Activated CD8-positive, alpha-beta T cell treated with anti-CD3 and anti-CD28 coated beads, Interleukin-2, amount 10 ng/mL, durations not matched to agents 7 days and 5 days (primary cell): ENCODE data around the gene IL10RA. TPM values are rescaled to one million over a fixed set of nuclear protein-coding genes. Genes with fewer than 3 reads are reported as not detected.

Source experiments
- ATAC-seq: fragments of 150-1000 bp; cut with Tn5 transposase; one replicate; pipeline ENCODE4 v1.10.0; 2021; ENCODE audit warnings: moderate library complexity
- CTCF ChIA-PET: fragments of 350-600 bp; sonication (Branson Sonifier 250); formaldehyde crosslinking; loops from one replicate; lab custom pipeline; 2021; ENCODE audit warnings: antibody characterized with exemption; lab: Charles Lee
- POLR2A ChIA-PET: fragments of 350-600 bp; sonication (Branson Sonifier 250); formaldehyde crosslinking; loops from one replicate; lab custom pipeline; 2021; ENCODE audit warnings: antibody characterized with exemption; lab: Charles Lee
- DNase-seq: peaks from one replicate; pipeline ENCODE4 v3.0.0-alpha.2; 2020
- H3K27ac Mint-ChIP-seq: one replicate; pipeline ENCODE4 v1.8.0; 2021; ENCODE audit warnings: mild to moderate bottlenecking, mixed read lengths
- H3K27me3 Mint-ChIP-seq: one replicate; pipeline ENCODE4 v1.8.0; 2021; ENCODE audit warnings: low read depth, mixed read lengths
- H3K36me3 Mint-ChIP-seq: one replicate; pipeline ENCODE4 v1.8.0; 2021; ENCODE audit warnings: low read depth, mixed read lengths
- H3K4me1 Mint-ChIP-seq: one replicate; pipeline ENCODE4 v1.8.0; 2021; ENCODE audit warnings: low read depth, mixed read lengths
- H3K4me3 Mint-ChIP-seq: one replicate; pipeline ENCODE4 v1.8.0; 2021; ENCODE audit warnings: mild to moderate bottlenecking, mixed read lengths
- H3K9me3 Mint-ChIP-seq: one replicate; pipeline ENCODE4 v1.8.0; 2022; ENCODE audit warnings: mixed read lengths; ENCODE audit not compliant: insufficient read depth
- total RNA-seq, 2 experiments: library from RNA; stranded (reverse); gene quantifications; one replicate each; pipeline ENCODE4 v1.2.3, GENCODE V29; 2021

IL10RA gene
- total RNA-seq, result 100 to 1,000 TPM; 202 to 210 TPM

DNA sequence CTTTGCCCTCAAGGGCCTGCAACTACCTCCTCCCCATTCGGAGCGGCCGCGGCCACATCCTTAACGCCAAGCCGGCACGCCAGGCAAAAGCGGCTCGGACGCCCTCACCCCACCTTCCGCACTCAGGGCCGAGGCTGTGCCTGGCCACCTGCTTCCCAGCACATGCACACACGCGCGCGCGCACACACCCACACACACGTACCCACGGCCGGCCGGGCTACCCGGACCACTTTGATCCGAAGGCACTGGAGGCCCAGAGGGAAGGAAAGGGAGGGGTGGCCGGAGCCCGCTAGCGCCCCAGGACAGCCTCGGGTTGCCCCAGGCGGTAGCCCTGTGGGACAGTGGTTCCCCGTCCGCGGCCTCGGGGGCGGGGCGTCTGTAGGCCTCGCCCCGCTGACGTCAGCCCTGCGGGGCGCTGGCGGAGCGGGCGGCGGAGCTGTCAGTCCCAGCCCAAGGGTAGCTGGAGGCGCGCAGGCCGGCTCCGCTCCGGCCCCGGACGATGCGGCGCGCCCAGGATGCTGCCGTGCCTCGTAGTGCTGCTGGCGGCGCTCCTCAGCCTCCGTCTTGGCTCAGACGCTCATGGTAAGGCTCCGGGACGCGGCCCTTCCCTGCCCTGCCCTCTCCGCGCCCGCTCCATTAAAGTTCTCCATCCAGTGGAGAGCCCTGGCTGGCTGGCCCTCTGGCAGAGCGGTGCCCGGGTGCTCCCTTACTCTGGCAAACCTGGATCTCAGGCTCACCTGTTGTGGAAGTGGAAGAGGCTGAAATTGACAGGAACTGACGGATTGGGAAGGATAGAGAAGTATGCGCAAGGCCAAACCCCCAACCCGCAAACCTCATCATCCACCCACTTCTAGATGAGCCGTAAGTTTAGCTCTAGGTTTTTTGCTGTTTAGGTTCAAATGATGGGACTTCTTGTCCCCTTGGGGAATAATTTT lies at the start of gene IL10RA:
Gene IL10RA (plus strand): TSS at position 442 of the 935 bp plus-strand sequence. CDS start 74 bp downstream, at position 516.
- Mint-ChIP-seq H3K27me3 (no peaks in the 10 kb centered on the region), H3K4me1 (peaks cover 70% of the 10 kb centered on the region), H3K9me3 (no peaks in the 10 kb centered on the region), H3K36me3 (peaks cover 72% of the 10 kb centered on the region), H3K27ac (peak within 1 kb of the TSS; percentile 97), H3K4me3 (peak within 1 kb of the TSS; percentile 96)
- peak; percentile 88 for DNase-seq
- POLR2A ChIA-PET, result interaction anchor here (0.5 to 7.5 kb wide), 21 partner anchors 9 to 860 kb away, joined by 3 to 225 read pairs (median 8); no protein-coding TSS in a partner anchor
- CTCF ChIA-PET, result interaction anchor here (1.0 to 6.4 kb wide), 17 partner anchors 9 to 178 kb away, joined by 3 to 98 read pairs (median 10); no protein-coding TSS in a partner anchor
- peak; percentile 89 for ATAC-seq

DNA sequence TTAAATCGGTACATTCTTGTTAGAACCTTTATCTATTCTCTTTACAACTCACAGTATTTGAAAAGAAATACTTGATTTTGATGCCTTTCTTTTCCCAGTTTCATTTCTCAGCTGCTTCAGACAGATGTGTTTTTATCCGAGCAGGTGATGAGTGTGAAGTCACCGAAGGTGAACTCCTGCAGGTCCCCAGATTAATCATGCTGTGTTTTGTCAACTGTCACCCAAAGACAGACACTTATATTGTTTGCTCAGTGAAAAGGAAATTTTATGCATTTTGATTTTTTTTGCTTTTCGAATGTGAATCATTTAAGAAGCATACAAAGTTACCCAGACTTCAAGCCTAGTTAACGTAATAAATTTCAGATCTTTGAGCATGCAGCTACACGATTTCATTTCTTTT lies 49.2 kb upstream of the IL10RA start:
- Mint-ChIP-seq H3K27me3 (no peaks in the 10 kb centered on the region), H3K27ac (no peak overlapping the region), H3K36me3 (peaks cover under 1% of the 10 kb centered on the region), H3K4me3 (no peak overlapping the region), H3K9me3 (no peaks in the 10 kb centered on the region), H3K4me1 (peaks cover 62% of the 10 kb centered on the region)
- POLR2A ChIA-PET, result interaction anchor here (0.6 kb wide), 1 partner anchor 14 kb away, joined by 3 read pairs; no protein-coding TSS in a partner anchor
- CTCF ChIA-PET, result interaction anchor here (0.6 to 11.6 kb wide), 8 partner anchors 10 to 130 kb away, joined by 3 to 172 read pairs (median 4); no protein-coding TSS in a partner anchor
- ATAC-seq, result no peak
- no peak for DNase-seq

DNA sequence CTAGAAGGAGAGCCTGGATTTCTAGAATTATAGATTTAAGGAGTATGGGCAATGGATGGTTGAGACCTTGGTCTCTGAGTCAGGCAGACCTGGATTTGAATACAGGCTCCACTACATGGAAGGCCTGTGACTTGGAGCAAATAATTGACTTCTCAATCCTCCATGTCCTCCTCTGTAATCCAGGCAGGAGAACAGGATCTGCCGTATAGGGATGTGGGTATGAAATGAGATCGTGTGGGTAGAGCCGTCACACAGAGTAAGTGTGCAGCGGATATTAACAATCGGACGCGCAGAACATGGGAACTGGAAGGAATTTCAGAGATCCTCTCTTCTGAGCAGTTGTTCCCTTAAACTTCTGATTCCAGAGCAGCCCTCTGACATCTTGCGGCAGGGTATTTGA lies 45.5 kb upstream of the IL10RA start:
- no peaks in the 10 kb centered on the region for H3K27me3 Mint-ChIP-seq
- POLR2A ChIA-PET, result no interaction called here

DNA sequence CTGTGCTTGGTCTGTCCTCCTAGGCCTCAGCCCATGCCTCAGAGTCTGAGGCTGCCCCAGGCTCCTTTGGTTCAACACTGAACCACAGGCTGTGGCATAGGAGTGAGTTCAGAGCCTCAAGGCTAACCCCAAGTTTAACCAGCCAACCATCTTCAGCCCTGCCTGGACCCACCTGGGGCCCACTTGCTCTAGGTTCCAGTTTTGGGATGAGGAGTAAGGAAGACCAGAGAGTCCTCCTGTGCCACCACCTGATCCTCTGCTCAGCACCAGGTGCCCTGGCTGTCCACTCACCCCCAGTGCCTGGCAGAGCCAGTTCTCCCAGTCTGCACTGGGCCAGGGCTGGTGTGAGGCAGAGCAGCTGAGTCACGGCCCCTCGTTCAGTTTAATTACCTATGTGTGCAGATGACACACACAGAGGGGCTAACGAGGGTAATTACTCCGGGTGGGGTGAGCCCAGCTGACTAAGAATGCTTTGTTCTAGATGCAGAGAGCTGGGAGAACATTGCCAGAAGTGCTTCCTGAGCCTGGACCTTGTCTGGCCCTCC lies 45.0 kb upstream of the IL10RA start:
- POLR2A ChIA-PET, result interaction anchor here (0.6 to 1.0 kb wide), 3 partner anchors 10 to 478 kb away, joined by 3 to 5 read pairs (median 3); no protein-coding TSS in a partner anchor
- Mint-ChIP-seq H3K4me3 (no peak overlapping the region), H3K4me1 (peaks cover 60% of the 10 kb centered on the region), H3K27ac (no peak overlapping the region), H3K9me3 (peaks cover 6% of the 10 kb centered on the region), H3K36me3 (peaks cover 12% of the 10 kb centered on the region), H3K27me3 (no peaks in the 10 kb centered on the region)
- DNase-seq (peak; percentile 21), ATAC-seq (peak; percentile 38)
- CTCF ChIA-PET, result interaction anchor here (1.1 to 16.7 kb wide), 7 partner anchors 10 to 134 kb away, joined by 3 to 436 read pairs (median 124); partner anchors contain the start of gene FXYD2

More for the DNA sequence above, 45.5 kb upstream of the IL10RA start:
- DNase-seq (no peak), ATAC-seq (no peak)
- H3K36me3 Mint-ChIP-seq, result peaks cover 12% of the 10 kb centered on the region
- CTCF ChIA-PET, result interaction anchor here (0.6 to 16.7 kb wide), 9 partner anchors 10 to 515 kb away, joined by 3 to 436 read pairs (median 4); partner anchors contain the start of gene FXYD2
- peaks cover 58% of the 10 kb centered on the region for H3K4me1 Mint-ChIP-seq
- H3K9me3 Mint-ChIP-seq, result peaks cover 6% of the 10 kb centered on the region
- no peak overlapping the region for H3K4me3 Mint-ChIP-seq
- H3K27ac Mint-ChIP-seq, result no peak overlapping the region

DNA sequence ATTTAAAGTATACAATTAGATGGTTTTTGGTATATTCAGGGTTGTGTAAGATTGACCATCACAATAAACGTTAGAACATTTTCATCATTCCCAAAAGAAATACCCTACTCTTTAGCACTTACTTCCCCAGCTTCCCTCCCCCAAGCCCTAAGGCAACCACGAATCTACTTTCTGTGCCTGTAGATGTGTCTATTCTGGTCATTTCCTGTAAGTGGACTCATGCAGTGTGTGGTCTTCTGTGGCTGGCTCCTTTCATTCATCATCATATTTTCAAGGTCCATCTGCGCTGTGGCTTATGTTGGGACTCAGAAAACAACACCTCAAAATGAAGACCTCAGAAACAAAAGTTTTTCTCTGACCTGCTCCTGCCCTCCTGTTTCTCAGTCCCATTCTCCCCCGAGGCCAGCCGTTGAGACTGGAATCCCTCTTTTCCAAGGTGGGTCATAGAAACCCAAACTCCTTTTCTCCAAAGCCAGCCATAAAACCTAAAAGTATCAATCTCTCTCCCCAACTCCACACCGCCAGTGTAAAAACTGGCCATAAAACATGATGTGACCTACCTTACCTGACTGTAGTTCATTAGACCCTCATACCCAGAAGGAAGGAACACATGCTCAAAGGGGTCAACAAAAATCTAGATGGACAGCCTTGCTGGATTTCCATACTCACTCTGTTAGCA lies 44.1 kb upstream of the IL10RA start:
- H3K27me3 Mint-ChIP-seq, result no peaks in the 10 kb centered on the region
- ATAC-seq (no peak), DNase-seq (peak; percentile 19)
- peaks cover 64% of the 10 kb centered on the region for H3K4me1 Mint-ChIP-seq
- peaks cover 12% of the 10 kb centered on the region for H3K36me3 Mint-ChIP-seq
- no peak overlapping the region for H3K4me3 Mint-ChIP-seq
- H3K27ac Mint-ChIP-seq, result no peak overlapping the region
- ChIA-PET CTCF (interaction anchor here (1.1 to 16.7 kb wide), 13 partner anchors 9 to 134 kb away, joined by 3 to 436 read pairs (median 4); partner anchors contain the start of gene FXYD2), POLR2A (interaction anchor here (0.6 to 1.0 kb wide), 3 partner anchors 11 to 477 kb away, joined by 3 to 5 read pairs (median 3); no protein-coding TSS in a partner anchor)
- H3K9me3 Mint-ChIP-seq, result peaks cover 6% of the 10 kb centered on the region

DNA sequence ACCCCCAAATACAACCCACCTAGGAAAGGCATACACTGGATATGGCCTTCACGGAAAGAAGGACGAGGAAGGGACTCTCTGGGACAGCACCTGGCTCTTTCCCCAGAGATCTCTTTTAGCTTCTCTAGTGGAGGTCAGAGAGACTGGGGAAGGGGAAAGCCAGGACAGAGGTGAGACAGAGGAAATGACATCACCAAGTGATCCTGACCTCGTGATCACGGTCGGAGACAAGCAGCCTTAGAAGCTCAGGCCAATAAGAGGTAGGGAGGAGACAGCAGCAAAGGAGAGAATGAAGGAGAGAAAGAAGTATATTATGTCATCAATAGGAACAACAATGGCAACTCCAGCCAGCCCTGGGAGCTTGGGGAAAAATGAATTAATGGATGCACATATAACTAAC lies 41.6 kb upstream of the IL10RA start:
- no peak overlapping the region for H3K4me3 Mint-ChIP-seq
- H3K27me3 Mint-ChIP-seq, result no peaks in the 10 kb centered on the region
- ATAC-seq, result no peak
- peaks cover 81% of the 10 kb centered on the region for H3K4me1 Mint-ChIP-seq
- CTCF ChIA-PET, result interaction anchor here (1.0 to 16.7 kb wide), 15 partner anchors 9 to 518 kb away, joined by 3 to 436 read pairs (median 55); partner anchors contain the start of genes FXYD2, IL10RA and TMPRSS13
- H3K36me3 Mint-ChIP-seq, result peaks cover 12% of the 10 kb centered on the region
- no peak for DNase-seq
- peaks cover 6% of the 10 kb centered on the region for H3K9me3 Mint-ChIP-seq
- H3K27ac Mint-ChIP-seq, result no peak overlapping the region
- POLR2A ChIA-PET, result no interaction called here

DNA sequence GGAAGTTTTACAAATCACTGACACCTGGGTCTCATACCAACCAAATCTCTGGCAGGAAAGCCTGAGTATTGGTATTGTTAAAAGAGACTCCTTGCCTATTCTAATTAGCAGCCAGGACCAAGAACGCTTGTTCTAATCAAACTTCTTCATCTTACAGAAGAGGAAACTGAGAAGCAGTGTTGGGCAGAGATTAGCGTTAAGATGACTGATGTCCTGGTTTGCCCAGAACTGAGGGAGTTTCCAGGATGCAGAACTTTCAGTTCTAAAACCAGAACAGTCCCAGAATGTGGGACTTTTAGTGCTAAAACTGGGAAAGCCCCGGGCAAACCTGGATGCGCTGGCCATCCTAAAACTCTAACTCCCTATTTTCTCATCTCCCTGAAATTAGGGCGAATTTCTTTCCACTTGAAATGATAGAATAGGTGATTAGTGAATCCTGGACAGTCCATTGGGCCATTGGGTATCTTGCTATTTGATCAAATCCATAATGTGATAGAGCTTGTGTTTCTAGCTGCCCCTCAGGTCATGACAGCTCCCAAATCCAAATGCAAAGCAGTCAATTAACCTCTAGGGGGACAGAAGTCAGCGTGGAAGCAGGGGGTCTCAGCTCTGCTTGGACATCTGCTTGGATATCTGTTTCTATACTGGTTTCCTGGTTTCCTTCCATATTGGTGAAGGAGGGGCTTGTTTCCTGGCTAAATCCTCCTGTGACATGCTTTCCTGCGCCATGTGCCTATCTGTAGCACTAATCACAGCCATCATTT lies 41.0 kb upstream of the IL10RA start:
- ChIA-PET CTCF (interaction anchor here (1.0 to 16.7 kb wide), 17 partner anchors 8 to 519 kb away, joined by 3 to 436 read pairs (median 51); partner anchors contain the start of genes FXYD2, IL10RA and TMPRSS13), POLR2A (interaction anchor here (0.7 kb wide), 1 partner anchor 853 kb away, joined by 3 read pairs; no protein-coding TSS in a partner anchor)
- Mint-ChIP-seq H3K4me3 (no peak overlapping the region), H3K27me3 (no peaks in the 10 kb centered on the region), H3K4me1 (peaks cover 88% of the 10 kb centered on the region), H3K9me3 (peaks cover 6% of the 10 kb centered on the region), H3K36me3 (peaks cover 12% of the 10 kb centered on the region), H3K27ac (no peak overlapping the region)
- DNase-seq (no peak), ATAC-seq (no peak)

DNA sequence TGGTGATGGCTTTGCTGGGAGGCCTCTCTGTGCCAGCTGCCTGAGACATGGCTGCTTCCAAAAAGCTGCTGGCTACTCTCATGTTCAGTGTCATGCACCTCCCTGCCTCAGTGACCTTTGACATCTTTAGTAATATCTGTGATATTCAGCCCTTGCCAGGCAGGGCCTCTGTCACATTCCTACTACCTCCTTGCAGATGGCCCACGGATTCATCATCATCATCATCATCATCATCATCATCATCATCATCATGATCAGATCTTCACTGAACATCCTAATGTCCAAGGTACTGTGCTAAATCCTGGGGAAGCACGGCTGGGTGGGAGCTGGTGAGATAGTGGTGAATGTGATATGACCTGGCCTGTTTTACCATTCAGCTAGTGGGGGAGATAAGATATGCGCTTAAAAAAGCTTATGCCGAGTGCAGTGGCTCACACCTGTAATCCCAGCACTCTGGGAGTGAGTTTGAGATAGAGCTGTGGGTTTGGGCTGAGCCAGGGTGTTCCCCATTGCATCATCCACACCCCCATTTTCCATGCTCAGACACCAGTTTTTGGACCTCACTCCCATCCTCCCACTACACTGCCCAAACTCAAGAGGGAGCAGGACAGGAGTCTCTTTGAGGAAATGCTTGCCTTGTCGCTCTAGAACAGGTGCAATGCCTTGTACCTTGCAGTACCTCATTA lies 39.9 kb upstream of the IL10RA start:
- Mint-ChIP-seq H3K27me3 (no peaks in the 10 kb centered on the region), H3K4me3 (no peak overlapping the region), H3K4me1 (peaks cover 90% of the 10 kb centered on the region), H3K36me3 (peaks cover 12% of the 10 kb centered on the region), H3K9me3 (peaks cover 6% of the 10 kb centered on the region), H3K27ac (peak overlapping the region; percentile 76)
- ATAC-seq (no peak), DNase-seq (no peak)
- CTCF ChIA-PET, result interaction anchor here (0.6 to 16.7 kb wide), 49 partner anchors 8 to 522 kb away, joined by 3 to 436 read pairs (median 7); partner anchors contain the start of genes FXYD2, FXYD6, IL10RA and TMPRSS13
- POLR2A ChIA-PET, result interaction anchor here (0.9 to 8.7 kb wide), 8 partner anchors 15 to 131 kb away, joined by 3 to 109 read pairs (median 6); no protein-coding TSS in a partner anchor

DNA sequence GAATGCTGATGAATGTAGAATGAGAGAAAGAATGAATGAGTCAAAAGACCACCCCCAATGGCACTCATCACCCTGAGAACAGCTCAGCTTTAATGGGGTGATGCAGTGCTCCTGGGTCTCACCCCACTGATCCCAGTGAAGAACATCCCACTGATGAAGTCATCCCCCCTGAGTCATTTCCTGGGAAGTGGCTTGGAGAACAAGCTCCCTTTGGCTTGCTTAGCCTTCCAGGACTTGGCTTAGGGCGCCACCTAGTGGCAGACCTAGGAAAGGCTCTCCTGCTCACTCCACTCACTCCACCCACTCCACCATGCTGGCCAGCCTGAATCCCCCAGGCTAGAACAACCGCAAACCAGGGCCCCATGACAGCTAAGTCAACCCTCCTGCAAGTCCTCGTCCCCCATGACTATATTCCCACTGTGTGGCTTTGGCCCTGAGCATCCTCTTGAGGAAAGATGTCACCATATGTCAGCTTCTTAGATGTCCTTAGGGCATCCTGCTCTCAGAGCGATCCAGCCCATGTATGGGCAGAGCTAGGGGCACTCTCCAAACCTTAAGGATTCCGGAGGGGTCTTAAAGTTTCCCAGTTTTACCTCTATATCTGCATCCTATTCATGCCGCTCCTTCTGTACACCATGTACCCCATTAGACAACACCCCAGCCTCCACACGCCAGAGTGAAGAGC lies 39.2 kb upstream of the IL10RA start:
- peak overlapping the region; percentile 76 for H3K27ac Mint-ChIP-seq
- peaks cover 6% of the 10 kb centered on the region for H3K9me3 Mint-ChIP-seq
- ChIA-PET POLR2A (interaction anchor here (0.6 to 8.7 kb wide), 10 partner anchors 13 to 132 kb away, joined by 3 to 109 read pairs (median 6); no protein-coding TSS in a partner anchor), CTCF (interaction anchor here (0.6 to 16.7 kb wide), 53 partner anchors 8 to 522 kb away, joined by 3 to 436 read pairs (median 7); partner anchors contain the start of genes FXYD2, FXYD6, IL10RA and TMPRSS13)
- peaks cover 90% of the 10 kb centered on the region for H3K4me1 Mint-ChIP-seq
- H3K36me3 Mint-ChIP-seq, result peaks cover 15% of the 10 kb centered on the region
- H3K4me3 Mint-ChIP-seq, result no peak overlapping the region
- peak; percentile 89 for DNase-seq
- ATAC-seq, result peak; percentile 34
- H3K27me3 Mint-ChIP-seq, result no peaks in the 10 kb centered on the region
